GM21717 (cell line): Measurements from ENCODE around the gene IL12RB1.
"Not testable (repeated sequence)": the region's sequence is repeated elsewhere in the genome, so short reads cannot be mapped to it uniquely, and the experiment has no call there.

Experiments used
- ATAC-seq: cut with Tn5 transposase; IDR thresholded peaks from one replicate; pipeline ENCODE4 v1.9.1; 2021; ENCODE audit warnings: mild to moderate bottlenecking, moderate library complexity; ENCODE audit not compliant: unreplicated experiment

IL12RB1 gene

DNA sequence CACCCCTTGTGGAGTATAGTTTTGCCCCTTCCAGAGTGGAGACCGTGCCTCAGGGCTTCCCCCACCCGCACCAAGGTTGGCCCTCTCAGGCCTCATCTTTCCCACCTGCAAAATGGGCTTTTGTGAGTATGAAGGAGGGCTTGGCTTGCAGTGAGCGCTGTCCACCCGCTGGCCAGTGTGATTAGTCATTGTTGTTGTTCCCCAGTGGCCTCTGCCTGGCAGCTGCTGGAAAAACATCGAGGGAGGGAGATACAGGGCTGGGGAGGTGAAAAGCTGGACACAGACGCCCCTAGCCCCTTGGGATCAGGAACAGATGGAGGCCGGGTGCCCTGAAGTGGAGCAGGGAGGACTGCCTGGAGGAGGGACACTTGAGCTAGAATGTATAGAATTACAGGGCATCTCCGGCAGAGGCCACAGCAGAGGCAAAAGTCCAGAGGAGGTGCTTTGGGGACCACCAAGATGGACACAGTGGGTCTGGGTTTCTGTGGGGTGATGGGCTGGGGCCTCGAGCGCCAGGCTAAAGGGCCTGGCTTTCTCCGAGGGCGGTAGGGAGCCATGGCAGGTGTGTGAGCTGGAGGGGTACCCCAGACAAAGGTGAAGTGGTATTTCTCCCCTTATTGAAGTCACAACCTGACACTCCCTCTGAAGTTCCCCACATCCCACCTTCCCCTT is 3.9 kb upstream of the IL12RB1 start:
- ATAC-seq = no peak

DNA sequence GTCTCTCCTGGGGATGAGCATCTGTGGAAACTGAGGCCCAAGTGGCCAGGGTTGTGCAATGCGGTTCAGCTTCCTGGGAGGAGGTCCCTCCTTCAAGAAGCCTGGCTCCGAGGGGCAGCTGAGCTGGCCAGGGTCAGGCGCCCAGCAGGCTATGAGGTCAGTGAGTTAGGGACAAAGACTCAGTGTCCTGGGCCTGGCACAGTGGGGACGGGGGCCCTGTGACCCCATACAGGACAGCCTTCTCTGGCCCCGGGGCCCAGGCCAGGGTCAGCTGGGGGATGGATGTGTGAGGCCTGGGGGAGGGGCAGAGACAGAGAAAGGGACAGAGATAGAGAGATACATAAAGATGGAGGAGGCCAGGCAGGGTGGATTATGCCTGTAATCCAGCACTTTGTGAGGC is 3.0 kb upstream of the IL12RB1 start:
- no peak for ATAC-seq

DNA sequence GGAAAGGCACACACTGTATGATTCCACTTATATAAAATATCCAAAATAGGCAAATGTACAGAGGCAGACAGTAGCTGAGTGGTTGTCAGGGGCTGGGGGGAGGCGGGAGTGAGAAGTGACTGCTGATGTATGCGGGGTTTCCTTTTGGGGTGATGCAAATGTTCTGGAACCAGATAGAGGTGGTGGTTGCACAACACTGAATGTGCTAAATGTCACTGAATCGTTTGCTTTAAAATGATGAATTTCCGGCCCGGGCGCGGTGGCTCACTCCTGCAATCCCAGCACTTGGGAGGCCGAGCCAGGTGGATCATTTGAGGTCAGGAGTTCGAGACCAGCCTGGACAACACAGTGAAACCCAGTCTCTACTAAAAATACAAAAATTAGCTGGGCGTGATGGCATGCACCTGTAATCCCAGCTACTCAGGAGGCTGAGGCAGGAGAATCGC is 2.4 kb upstream of the IL12RB1 start:
- not testable (repeated sequence) for ATAC-seq

DNA sequence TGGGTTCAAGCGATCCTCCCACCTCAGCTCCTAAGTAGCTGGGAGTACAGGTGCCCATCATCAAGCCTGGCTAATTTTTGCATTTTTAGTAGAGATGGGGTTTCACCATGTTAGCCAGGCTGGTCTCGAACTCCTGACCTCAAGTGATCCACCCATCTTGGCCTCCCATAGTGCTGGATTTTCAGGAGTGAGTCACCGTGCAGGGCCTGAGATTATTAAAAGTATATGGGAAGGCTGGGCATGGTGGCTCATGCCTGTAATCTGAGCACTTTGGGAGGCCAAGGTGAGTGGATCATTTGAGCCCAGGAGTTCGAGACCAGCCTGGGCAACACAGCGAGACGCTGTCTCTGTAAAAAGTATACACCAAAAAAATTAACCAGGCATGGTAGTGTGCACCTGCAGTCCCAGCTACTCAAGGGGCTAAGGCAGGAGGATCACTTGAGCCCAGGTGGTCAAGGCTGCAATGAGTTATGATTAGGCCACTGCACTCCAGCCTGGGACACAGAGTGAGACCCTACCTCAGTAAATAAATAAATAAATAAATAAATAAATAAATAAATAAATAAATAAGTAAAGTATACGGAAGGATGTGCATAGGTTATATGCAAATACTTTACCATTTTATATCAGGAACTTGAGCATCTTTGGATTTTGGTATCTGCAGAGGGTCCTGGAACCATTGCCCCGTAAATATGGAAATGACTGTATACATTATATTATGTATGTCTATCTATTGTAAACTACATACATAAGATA is 854 bp downstream of the IL12RB1 start:
- ATAC-seq = no peak

DNA sequence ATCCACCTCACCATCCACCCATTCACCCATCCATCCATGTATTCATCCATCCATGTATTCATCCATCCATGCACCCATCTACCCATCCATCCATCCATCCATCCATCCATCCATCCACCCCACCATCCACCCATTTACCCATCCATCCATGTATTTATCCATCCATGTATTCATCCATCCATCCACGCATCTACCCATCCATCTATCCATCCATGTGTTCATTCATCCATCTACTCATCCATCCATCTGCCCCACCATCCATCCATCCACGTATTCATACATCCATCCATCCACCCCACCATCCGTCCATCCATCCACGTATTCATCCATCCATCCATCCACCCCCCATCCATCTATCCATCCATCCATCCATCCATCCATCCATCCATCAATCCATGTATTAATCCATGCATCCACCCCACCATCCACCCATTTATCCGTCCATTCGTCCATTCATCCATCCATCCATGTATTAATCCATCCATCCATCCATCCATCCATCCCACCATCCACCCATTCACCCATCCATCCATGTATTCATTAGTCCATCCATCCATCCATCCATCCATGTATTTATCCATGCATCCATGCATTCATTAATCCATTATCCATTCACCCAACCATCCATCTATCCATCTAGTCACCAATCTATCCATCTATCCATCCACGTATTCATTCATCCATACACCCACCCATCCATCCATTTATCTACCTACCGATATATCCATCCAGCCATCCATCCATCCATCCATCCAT is 2.6 kb downstream of the IL12RB1 start:
- ATAC-seq = no peak

DNA sequence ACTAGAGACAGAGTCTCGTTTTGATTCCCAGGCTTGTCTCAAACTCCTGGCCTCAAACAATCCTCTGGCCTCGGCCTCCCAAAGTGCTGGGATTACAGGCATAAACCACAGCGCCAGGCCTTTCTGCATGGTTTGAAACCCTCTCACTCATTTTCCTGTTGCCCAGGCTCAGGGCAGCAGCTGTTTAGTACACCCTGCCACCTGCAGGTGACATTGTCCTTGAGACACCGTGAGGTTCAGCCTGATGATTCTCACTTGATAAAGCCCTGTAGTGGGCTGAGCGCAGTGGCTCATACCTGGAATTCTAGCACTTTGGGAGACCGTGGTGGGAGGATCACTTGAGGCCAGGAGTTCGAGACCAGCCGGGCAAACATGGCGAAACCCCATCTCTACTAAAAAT is 12.5 kb downstream of the IL12RB1 start:
- ATAC-seq = no peak

DNA sequence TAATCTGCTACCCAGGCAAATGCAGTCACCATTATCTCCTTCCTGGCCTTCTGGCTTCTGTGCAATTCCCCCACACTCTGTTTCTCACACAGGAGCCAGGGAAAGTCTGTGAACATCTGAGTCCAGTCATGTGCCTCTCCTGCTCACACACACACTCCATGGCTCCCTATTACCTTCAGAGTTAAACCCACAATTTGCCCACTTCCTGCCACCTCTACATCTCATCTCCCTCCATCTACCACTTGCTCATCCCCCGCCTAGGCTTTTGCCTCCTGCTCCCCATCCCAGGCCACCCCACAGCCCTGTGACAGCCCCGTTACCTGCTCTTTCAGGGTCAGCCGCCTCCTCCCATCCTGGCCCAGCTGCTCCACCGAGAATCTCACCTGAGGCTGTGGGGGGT is 13.5 kb downstream of the IL12RB1 start:
- ATAC-seq = no peak

DNA sequence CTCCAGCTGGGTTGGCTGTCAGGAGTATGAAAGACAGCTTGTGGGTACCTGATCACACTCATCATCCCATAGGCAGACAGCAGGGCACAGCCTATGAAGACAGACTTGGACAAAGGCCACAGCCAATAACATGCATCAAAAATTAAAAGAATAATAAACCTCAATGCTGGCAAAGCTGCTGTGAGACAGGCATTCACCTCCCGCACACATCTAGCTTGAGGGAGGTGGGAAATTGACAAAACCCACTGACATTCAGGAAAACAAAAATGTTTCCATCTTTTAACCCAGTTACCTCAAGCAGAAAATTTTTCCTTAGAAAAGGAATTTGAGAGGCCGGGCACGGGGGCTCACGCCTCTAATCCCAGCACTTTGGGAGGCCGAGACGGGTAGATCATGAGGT is 14.4 kb downstream of the IL12RB1 start:
- no peak for ATAC-seq

DNA sequence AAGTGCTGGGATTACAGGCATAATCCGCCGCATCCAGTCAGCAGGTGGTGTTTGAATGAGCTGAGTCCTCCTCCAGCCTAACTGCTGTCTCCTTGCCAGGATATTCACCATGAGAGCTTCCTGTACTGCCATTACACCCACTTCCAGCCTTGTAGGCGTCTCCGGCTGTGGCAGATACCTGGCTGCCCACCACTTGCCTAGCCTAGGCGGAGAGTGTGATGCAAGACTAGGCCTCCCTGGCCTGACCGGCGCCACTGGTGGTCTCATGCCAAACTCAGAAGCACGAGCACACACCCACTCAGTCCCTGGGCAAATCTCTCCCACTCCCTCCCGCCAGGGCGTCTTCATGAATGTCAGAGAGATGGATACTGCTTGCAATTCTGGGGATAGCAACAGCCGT is 16.6 kb downstream of the IL12RB1 start:
- ATAC-seq = no peak

DNA sequence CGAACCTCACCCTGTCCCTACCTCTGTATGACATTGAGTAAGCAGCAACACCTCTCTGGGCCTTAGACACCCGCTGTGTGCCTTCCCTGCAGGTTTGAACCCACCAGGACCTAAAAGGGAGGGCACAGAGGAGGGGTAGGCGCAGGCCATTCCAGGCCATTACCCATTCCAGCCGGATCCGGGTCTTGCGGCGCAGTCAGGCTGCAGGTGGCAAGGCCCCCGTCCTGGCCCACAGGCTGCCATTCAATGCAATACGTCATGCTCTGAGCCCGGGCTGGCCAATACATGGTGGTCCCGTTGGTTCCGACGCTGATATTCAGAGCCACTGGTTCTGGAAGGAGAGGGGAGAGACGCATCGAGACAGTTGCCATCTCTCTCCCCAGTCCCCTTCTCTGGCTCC is 17.4 kb downstream of the IL12RB1 start:
- ATAC-seq = no peak

DNA sequence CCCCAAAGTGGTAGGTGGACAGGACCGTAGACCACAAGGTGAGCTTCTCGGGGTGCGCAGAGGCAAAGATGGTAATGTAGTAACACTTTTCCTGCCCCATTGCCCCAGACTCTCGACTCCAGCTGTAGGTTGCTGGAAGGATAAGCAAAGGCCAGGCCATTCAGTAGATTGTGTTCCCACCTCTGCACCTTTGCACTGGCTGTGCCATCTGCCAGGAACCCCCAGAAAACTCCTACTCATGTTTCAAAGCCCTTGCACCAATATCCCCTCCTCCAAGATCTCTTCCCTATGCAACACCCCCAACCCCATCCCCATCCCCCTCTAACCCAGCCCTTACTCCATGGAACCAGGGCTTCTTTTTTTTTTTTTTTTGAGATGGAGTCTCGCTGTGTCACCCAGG is 18.3 kb downstream of the IL12RB1 start:
- no peak for ATAC-seq

DNA sequence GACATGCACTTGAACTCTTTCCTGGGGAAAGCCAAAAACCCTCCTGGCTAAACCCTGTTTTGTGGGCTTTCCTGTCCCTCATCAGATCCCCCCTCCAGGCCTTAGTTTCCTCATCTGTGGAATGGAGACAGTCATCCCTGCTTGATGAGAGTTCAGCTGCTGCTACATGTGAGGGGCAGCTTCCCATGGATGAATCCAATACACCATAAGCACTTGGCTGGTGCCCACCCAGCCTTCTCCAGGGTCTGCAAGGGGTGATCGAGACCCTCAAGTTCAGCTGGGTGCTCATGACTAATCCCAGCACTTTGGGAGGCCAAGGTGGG is 21.6 kb downstream of the IL12RB1 start:
- no peak for ATAC-seq

DNA sequence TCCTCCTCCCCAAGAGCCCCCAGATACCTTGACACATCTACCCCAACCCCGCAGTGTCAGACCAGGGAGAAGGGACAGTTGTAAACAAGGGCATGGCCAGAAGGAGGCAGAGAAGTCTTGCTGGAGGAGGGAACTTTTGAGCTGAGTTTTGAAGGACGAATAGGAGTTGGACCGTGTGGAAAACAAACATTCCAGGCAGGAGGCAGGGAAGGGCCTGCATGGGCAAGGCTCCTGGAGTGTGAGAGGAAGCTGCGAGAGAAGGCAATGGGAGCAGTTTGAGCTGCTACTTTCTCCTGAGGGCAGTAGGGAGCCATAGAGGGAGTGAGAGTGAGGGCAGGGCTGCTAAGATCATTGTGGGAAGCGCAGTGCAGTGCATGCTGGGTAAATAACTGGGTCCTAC is 23.3 kb downstream of the IL12RB1 start:
- ATAC-seq = no peak

DNA sequence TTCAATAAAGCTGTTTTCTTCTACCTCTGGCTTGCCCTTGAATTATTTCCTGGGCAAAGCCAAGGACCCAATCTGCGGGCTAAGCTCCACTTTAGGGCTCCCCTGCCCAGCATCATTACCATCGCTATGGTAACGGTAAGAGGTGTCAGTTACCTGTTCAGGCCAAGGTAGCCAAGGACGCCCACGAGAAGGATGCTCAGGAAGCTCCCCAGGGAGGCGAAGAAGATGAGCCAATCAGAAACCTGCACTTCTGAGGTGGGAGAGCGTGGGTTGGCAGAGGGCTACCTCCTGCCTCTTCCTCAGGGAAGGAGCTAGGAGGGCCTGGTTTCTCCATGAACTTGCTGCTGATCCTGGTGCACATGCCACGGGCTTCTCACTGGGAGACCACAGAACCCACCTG is 24.7 kb downstream of the IL12RB1 start:
- ATAC-seq = no peak

DNA sequence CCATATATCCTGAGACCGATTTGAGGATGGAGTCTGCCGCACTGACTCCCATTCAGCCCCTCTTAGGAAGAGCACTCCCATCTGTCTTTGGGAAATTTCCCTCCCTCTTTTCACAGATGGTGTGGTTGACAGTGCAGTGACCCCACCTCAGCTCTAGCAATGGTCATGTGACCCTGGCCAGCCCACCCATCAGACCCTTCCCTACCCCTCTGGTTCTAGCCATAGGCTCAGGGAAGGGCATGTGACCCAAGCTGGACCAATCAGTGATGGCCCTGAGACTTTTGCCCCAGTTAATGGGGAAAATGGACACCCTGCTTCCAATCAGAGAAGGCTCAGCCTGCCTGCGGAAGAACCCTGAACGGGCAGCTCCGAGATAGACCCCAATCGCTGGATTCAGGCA is 26.3 kb downstream of the IL12RB1 start:
- ATAC-seq = no peak

DNA sequence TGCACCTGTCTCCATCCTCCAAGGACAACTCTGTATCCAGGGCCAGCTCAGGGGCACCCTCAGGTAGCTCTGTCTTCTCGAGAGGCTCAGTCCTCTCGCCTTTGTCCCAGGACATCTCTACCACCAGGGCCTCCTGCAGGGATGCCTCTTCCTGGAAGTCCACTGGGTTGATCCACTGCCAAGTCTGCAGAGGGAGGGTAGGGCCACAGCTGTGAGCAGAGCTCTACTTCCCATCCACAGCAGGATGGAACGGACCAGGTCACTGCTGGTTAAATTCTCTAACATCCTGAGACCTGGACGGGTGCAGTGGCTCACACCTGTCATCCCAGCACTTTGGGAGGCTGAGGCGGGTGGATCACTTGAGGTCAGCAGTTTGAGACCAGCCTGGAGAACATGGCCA is 26.8 kb downstream of the IL12RB1 start:
- no peak for ATAC-seq

DNA sequence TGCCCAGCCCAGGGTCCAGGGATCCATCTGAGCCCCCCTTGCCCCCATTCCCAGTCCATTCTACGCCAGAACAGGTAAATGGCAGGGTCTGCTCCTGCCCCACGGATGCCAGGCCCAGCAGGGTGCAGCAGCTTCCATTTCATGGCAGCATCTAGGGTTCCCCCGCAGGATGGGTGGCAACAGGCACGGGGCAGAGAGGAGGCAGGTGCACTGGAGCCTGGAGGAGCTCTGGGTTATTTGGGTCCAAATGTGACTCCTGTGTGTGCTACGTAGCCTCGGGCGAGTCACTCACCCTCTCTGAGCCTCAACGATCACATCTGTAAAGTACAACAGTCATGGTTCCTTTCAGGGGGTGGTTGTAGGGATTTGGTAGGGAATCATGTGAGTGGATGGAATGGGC is 27.4 kb downstream of the IL12RB1 start:
- ATAC-seq = no peak

DNA sequence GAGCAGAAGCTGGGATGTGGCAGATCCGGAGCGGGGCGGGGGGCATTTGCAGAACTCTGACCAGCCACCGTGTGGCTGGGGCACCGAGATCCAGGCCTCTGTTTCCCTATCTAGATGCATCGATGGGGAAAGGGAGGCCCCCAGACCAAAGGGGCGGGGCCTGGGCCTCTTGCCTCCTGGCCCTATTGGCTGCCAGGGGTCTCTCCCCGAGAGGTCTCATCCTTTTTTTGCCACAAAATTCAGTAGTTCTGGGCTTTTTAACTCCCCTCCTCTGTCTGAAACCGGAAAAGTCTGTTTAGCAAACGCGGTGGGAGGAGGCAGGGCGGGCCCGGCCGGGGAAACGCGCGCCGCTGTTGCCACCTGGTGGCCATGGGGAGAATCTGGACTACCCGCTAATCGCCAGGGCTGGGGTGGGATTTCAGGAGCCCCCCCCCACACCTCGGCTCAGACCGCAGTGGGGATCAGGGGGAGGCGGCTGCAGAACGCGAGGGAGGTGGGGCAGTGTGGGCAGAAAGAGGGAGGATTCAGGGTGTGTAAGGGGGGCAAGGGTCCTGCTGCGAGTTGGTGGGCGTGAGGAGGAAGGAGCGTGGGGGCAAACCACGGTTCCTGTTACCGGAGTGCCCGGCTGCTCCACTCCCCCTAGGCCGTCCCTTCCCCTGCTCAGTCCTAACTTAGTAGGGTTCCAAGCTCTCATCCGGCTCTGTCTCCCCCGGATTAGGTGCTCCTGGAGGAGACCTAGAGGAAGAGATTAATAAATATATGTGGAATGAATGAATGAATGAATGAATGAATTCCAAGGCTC is 28.3 kb downstream of the IL12RB1 start:
- ATAC-seq = no peak

DNA sequence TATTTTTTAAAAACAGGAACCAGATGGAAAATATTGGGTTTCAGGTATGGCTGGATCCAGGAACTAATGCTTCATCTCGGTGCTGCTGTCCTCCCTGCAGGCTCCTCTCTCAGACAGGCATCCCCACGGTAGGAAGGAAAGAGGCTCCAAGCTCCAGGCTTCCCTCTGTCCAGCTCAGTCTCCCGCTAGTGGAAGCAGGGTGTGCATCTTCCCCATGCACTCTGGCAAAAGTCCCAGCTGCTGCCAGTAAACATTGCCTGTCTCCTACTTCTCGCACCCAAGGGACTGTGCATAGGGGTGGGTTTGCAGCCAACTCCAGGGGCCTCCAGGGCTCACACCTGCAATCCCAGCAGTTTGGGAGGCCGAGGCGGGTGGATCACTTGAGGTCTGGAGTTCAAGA is 29.2 kb downstream of the IL12RB1 start:
- no peak for ATAC-seq

DNA sequence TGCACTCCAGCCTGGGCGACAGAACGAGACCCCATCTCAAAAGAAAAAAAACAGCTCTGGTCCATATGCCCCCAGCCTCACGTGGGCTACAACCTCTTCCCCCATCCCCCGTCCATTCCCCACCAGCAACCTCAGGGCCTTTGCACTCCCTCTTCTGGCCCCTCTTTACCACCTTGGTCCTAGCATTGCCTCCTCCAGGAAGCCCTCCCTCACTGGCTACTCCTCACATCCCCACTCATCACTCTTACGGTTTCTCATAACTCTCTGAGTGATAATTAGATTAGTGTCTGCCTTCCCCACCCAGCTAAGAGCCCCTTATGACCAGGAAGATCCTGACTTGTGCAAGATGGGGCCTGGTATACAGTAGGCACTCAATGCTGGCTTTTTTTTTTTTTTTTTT is 30.8 kb downstream of the IL12RB1 start:
- ATAC-seq = no peak

DNA sequence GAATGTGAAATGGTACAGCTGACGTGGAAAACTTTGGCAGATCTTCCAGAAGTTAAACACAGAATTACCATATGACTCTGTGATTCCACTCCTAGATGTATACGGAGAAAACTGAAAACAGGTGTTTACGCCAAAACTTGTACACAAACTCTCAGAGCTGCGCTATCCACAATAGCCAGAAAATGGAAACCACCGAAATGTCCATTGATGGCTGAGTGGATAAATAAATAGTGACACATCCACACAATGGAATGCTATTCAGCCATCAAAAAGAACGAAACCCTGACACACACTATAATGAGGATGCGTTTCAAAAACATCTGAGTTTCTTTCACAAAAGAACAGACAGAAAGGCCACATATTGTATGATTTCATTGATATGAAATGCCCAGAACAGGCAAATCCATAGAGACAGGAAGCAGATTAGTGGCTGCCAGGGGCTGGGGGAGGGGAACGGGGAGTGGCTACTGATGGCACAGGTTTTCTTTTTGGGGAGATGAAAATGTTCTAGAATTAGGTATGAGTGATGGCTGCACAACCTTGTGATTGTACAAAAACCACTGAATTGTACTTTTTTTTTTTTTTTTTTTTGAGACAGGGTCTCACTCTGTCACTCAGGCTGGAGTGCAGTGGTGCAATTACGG is 33.0 kb downstream of the IL12RB1 start:
- ATAC-seq = no peak
